Spleen (tissue), 11 donors: Measurements from ENCODE around the gene ZNF625. TPM values are rescaled to one million over a fixed set of nuclear protein-coding genes. Genes with fewer than 3 reads are reported as not detected.

ENCODE experiments used
- DNase-seq: peaks from one replicate; pipeline ENCODE4 v3.0.0-alpha.2; 2020
- H3K27ac ChIP-seq, 8 donors: fragments of 200-600 bp; sonication (generic) in 7 of 8; 1 replicate in 4 of 8; 2 replicates in 4 of 8; pipeline versions ENCODE4 v1.5.0 to v1.8.0; 2016 to 2021; ENCODE audit warnings: inconsistent platforms in 4 of 8, mild to moderate bottlenecking in 4 of 8, moderate library complexity in 1 of 8
- H3K27me3 ChIP-seq, 7 donors: fragments of 200-600 bp; sonication (generic) in 6 of 7; replicated peaks in 1 of 7; 1 replicate in 4 of 7; 2 replicates in 3 of 7; pipeline versions ENCODE4 v1.5.0 to v1.8.0; 2016 to 2021; ENCODE audit warnings: inconsistent platforms in 3 of 7, mild to moderate bottlenecking in 1 of 7
- H3K36me3 ChIP-seq, 6 donors: fragments of 200-600 bp; sonication (generic) in 5 of 6; 1 replicate in 4 of 6; 2 replicates in 2 of 6; pipeline versions ENCODE4 v1.5.0 to v1.8.0; 2016 to 2021; ENCODE audit warnings: inconsistent platforms in 2 of 6
- H3K4me1 ChIP-seq, 6 donors: fragments of 200-600 bp; sonication (generic) in 5 of 6; 1 replicate in 3 of 6; 2 replicates in 3 of 6; pipeline versions ENCODE4 v1.5.0 to v1.8.0; 2016 to 2021; ENCODE audit warnings: inconsistent platforms in 3 of 6
- H3K4me3 ChIP-seq, 8 donors: fragments of 200-600 bp; sonication (generic) in 7 of 8; 1 replicate in 4 of 8; 2 replicates in 4 of 8; pipeline versions ENCODE4 v1.5.0 to v1.8.0; 2016 to 2021; ENCODE audit warnings: inconsistent platforms in 4 of 8, mild to moderate bottlenecking in 4 of 8, moderate library complexity in 2 of 8
- H3K9me3 ChIP-seq, 8 donors: fragments of 200-600 bp; sonication (generic) in 7 of 8; 1 replicate in 4 of 8; 2 replicates in 4 of 8; pipeline versions ENCODE4 v1.5.0 to v1.8.0; 2016 to 2021; ENCODE audit warnings: inconsistent platforms in 4 of 8
- POLR2A ChIP-seq, 3 donors: fragments of 450-650 bp; IDR thresholded peaks; one replicate each; pipeline ENCODE4 v1.5.1; 2017; ENCODE audit warnings: antibody characterized with exemption in 3 of 3, mild to moderate bottlenecking in 1 of 3
- POLR2AphosphoS5 ChIP-seq, 3 donors: sonication (generic); formaldehyde crosslinking; IDR thresholded peaks; one replicate each; pipeline ENCODE4 v1.5.1; 2017; ENCODE audit warnings: antibody characterized with exemption in 3 of 3
- WGBS, 5 donors: extraction: QIAGEN DNeasy Blood & Tissue Kit in 3 of 5; methylation state at CpG; one replicate each; pipeline versions ENCODE4 v1.1.5 to v1.1.7; 2013 to 2018; 5-methylcytosine and 5-hydroxymethylcytosine counted together
- intact Hi-C: fragments of 100-400 bp; cut with DNase I; formaldehyde crosslinking; loops from one replicate; pipeline ENCODE4 v1.15.0; 2023; ENCODE audit warnings: low total_unique reads
- polyA plus RNA-seq, 3 donors: library from polyadenylated mRNA; stranded (reverse); fragments of 200-250 nt; gene quantifications; one replicate each; pipeline ENCODE4 v1.2.1, GENCODE V29; 2013
- total RNA-seq, 7 donors: library from RNA; depleted of rRNA in 3 of 7; stranded (reverse); fragments of >200 nt in 3 of 7; fragmentation: NEBNext Ultra II Directional in 4 of 7; extraction: Animal tissue kit (Norgen Biotek cat#: 25700) in 4 of 7; gene quantifications; one replicate each; pipeline versions ENCODE4 v1.1.0 to v1.2.1, GENCODE V29; 2016 to 2021
- TF ChIP-seq, protein P1 (sequence below), 11 experiments: fragments of 200-600 bp in 7 of 11; fragments of 450-650 bp in 4 of 11; sonication (generic) in 4 of 11; IDR thresholded peaks in 8 of 11; conservative IDR thresholded peaks in 3 of 11; 1 replicate in 7 of 11; 2 replicates in 4 of 11; pipeline versions ENCODE4 v1.4.0 to v1.8.0; 2016 to 2021; ENCODE audit warnings: antibody characterized with exemption in 11 of 11, inconsistent platforms in 4 of 11, mild to moderate bottlenecking in 1 of 11
- donor health status: healthy with polysubstance abuse.
- donor health status: DM: no; HTN: no; CAD: no; lungs with moderate emphysema.
- donor health status: DM: no; HTN: no; CAD: no.
- donor health status: Bipolar disorder and iron deficiency.
- donor health status: healthy.
- donor health status: DM: no; HTN: no; CAD: no.
- donor health status: DM: yes; HTN: yes; CAD: no.

The ZNF625 gene
- total and polyA plus RNA-seq, 10 donors = 1.2 to 7.9 (median 5.1) TPM

DNA sequence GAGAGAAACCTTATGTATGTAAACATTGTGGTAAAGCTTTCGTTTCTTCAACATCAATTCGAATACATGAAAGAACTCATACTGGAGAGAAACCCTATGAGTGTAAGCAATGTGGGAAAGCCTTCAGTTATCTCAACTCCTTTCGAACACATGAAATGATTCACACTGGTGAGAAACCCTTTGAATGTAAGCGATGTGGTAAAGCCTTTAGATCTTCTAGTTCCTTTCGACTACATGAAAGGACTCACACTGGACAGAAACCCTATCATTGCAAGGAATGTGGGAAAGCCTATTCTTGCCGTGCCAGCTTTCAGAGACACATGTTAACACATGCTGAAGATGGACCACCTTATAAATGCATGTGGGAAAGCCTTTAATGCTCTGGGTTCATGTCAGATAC is 31.1 kb upstream of the ZNF625 start:
- H3K36me3 ChIP-seq = peaks cover 31 to 100% (median 70%) of the 10 kb centered on the region in 6 donors

DNA sequence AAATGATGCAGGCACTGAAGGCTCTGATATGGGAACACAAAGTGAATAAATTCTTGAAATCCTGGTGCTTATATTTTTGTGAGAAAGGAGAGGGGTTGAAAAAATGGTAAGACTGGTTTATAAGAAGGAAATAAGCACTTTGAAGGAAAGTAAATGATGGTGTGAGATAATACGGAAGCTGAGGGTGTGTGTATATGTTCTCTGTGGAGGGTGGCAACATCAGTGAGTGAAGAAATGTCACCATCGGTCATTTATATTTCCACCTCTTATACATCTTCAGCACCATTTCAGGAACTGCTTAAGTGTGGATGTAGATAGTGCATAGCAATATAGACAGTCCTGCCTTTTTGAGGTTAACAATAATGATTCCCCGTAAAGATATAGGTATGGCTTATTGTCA is 23.8 kb upstream of the ZNF625 start:
- no peak overlapping the region for H3K4me3 ChIP-seq
- H3K27me3 ChIP-seq = no peaks in the 10 kb centered on the region
- peaks cover 14 to 87% (median 67%) of the 10 kb centered on the region in 8 donors for H3K9me3 ChIP-seq
- TF ChIP-seq POLR2A (IDR thresholded peaks at IDR 0.05) (no peak), POLR2AphosphoS5 (IDR thresholded peaks at IDR 0.05) (no peak)
- TF ChIP-seq, protein P1, sequence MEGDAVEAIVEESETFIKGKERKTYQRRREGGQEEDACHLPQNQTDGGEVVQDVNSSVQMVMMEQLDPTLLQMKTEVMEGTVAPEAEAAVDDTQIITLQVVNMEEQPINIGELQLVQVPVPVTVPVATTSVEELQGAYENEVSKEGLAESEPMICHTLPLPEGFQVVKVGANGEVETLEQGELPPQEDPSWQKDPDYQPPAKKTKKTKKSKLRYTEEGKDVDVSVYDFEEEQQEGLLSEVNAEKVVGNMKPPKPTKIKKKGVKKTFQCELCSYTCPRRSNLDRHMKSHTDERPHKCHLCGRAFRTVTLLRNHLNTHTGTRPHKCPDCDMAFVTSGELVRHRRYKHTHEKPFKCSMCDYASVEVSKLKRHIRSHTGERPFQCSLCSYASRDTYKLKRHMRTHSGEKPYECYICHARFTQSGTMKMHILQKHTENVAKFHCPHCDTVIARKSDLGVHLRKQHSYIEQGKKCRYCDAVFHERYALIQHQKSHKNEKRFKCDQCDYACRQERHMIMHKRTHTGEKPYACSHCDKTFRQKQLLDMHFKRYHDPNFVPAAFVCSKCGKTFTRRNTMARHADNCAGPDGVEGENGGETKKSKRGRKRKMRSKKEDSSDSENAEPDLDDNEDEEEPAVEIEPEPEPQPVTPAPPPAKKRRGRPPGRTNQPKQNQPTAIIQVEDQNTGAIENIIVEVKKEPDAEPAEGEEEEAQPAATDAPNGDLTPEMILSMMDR (IDR thresholded peaks at IDR 0.05 in 8 of 11, conservative IDR thresholded peaks at IDR 0.05 in 3 of 11) = no peak
- intact Hi-C loops = no loop called here
- peaks cover 0 to 13% (median 0%) of the 10 kb centered on the region in 6 donors for H3K4me1 ChIP-seq
- H3K27ac ChIP-seq = no peak overlapping the region
- no peak for DNase-seq
- peaks cover 5 to 99% (median 30%) of the 10 kb centered on the region in 6 donors for H3K36me3 ChIP-seq
- WGBS, 5 donors = 90 to 94% (median 92%) methylated on average over 3 of the region's 3 CpGs

More for the DNA sequence above, 31.1 kb upstream of the ZNF625 start:
- peaks cover 38 to 100% (median 100%) of the 10 kb centered on the region in 8 donors for H3K9me3 ChIP-seq
- TF ChIP-seq, protein P1 (IDR thresholded peaks at IDR 0.05 in 8 of 11, conservative IDR thresholded peaks at IDR 0.05 in 3 of 11) = no peak
- TF ChIP-seq POLR2AphosphoS5 (IDR thresholded peaks at IDR 0.05) (no peak), POLR2A (IDR thresholded peaks at IDR 0.05) (no peak)
- H3K27me3 ChIP-seq = no peaks in the 10 kb centered on the region
- intact Hi-C loops = no loop called here
- WGBS, 5 donors = 93 to 98% (median 98%) methylated on average over 6 of the region's 6 CpGs
- DNase-seq = no peak
- no peaks in the 10 kb centered on the region for H3K4me1 ChIP-seq
- H3K4me3 ChIP-seq = peak overlapping the region in 1 of 8 donors; percentile 18
- H3K27ac ChIP-seq = no peak overlapping the region

DNA sequence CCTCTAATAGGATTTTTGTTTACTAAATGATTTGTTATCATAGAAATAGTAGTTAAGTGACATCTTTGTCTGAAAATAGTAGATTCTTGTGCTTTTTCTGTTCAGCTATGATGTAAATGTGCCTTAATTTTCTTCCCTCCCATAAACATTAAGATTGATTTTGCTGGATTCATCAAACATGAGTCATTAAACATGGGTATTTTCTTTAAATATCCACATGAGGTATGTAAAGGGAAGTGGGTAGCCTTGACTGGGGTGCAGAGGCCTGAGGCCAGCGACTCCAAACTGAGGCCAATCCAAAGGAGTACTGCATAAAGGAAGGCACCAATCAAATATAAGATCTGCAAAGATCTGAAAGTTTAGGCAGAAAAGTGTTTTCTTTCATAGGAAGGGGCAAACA is 10.1 kb upstream of the ZNF625 start:
- no peaks in the 10 kb centered on the region for H3K9me3 ChIP-seq
- peak overlapping the region in 6 of 8 donors; percentile 13 to 51 (median 30) for H3K27ac ChIP-seq
- no peak for DNase-seq
- no peak for TF ChIP-seq POLR2A (IDR thresholded peaks at IDR 0.05)
- TF ChIP-seq, protein P1 (IDR thresholded peaks at IDR 0.05 in 8 of 11, conservative IDR thresholded peaks at IDR 0.05 in 3 of 11) = no peak
- TF ChIP-seq POLR2AphosphoS5 (IDR thresholded peaks at IDR 0.05) = no peak
- no peaks in the 10 kb centered on the region for H3K27me3 ChIP-seq
- no peak overlapping the region for H3K4me3 ChIP-seq
- peaks cover 0 to 56% (median 23%) of the 10 kb centered on the region in 6 donors for H3K36me3 ChIP-seq
- H3K4me1 ChIP-seq = peaks cover 34 to 58% (median 48%) of the 10 kb centered on the region in 6 donors
- intact Hi-C loops = no loop called here
- 54 to 85% (median 69%) methylated on average over 1 of the region's 1 CpG for WGBS, 5 donors

DNA sequence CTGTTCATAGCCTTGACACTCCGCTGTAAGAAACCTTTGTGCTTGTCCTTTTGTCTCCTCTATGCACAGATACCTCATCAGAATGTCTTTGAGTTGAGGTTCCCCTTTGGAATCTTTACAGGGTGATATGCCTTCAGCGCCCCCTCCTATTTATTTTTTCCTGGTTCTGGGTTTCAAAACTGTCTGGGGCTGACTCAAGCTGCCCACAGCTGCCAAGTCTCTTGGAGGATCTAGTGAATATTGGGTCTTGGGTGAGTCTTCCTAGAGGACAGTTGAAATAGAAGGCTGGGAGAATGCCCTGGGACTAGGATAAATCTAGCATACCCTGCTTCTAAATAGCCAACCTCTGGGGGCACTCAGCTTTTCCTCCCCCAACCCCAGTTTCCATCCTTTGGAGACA is 7.3 kb upstream of the ZNF625 start:
- WGBS, 5 donors = 14 to 28% (median 25%) methylated on average over 2 of the region's 2 CpGs
- Histone ChIP-seq H3K4me3 (peak overlapping the region; percentile 79 to 95 (median 82)), H3K27ac (peak overlapping the region; percentile 93 to 98 (median 96)), H3K9me3 (no peaks in the 10 kb centered on the region), H3K4me1 (peaks cover 34 to 58% (median 48%) of the 10 kb centered on the region in 6 donors), H3K27me3 (no peaks in the 10 kb centered on the region), H3K36me3 (peaks cover 0 to 28% (median 3%) of the 10 kb centered on the region in 6 donors)
- no peak for TF ChIP-seq POLR2A (IDR thresholded peaks at IDR 0.05)
- TF ChIP-seq, protein P1 (IDR thresholded peaks at IDR 0.05 in 8 of 11, conservative IDR thresholded peaks at IDR 0.05 in 3 of 11) = no peak
- TF ChIP-seq POLR2AphosphoS5 (IDR thresholded peaks at IDR 0.05) = no peak
- DNase-seq = no peak
- intact Hi-C loops = no loop called here
